Endothelial cell (in vitro differentiated cells): Measurements from ENCODE around the gene SNX5. TPM values are rescaled to one million over a fixed set of nuclear protein-coding genes. Genes with fewer than 3 reads are reported as not detected.

Source experiments
- DNase-seq: peaks from one replicate; pipeline ENCODE4 v3.0.0; 2021; ENCODE audit warnings: low spot score
- H3K27ac Mint-ChIP-seq: one replicate; pipeline ENCODE4 v1.8.0; 2021; ENCODE audit warnings: mixed read lengths, inconsistent platforms; ENCODE audit not compliant: unreplicated experiment
- H3K27me3 Mint-ChIP-seq: one replicate; pipeline ENCODE4 v1.8.0; 2021; ENCODE audit warnings: mild to moderate bottlenecking, moderate library complexity, mixed read lengths, inconsistent platforms; ENCODE audit not compliant: unreplicated experiment
- H3K36me3 Mint-ChIP-seq: one replicate; pipeline ENCODE4 v1.8.0; 2021; ENCODE audit warnings: mild to moderate bottlenecking, low read depth, mixed read lengths, inconsistent platforms; ENCODE audit not compliant: unreplicated experiment
- H3K4me1 Mint-ChIP-seq: one replicate; pipeline ENCODE4 v1.8.0; 2021; ENCODE audit warnings: mild to moderate bottlenecking, mixed read lengths, inconsistent platforms; ENCODE audit not compliant: unreplicated experiment
- H3K4me3 Mint-ChIP-seq: one replicate; pipeline ENCODE4 v1.8.0; 2021; ENCODE audit warnings: mild to moderate bottlenecking, mixed read lengths, inconsistent platforms; ENCODE audit not compliant: unreplicated experiment
- H3K9me3 Mint-ChIP-seq: one replicate; pipeline ENCODE4 v1.8.0; 2021; ENCODE audit warnings: mixed read lengths, inconsistent platforms; ENCODE audit not compliant: unreplicated experiment
- total RNA-seq: library from RNA; stranded (reverse); fragmentation: NEBNext Ultra II Directional; extraction: Animal tissue kit (Norgen Biotek cat#: 25700); gene quantifications from one replicate; pipeline ENCODE4 v1.2.1, GENCODE V29; 2021; ENCODE audit not compliant: unreplicated experiment
- TF ChIP-seq, protein P1 (sequence below): fragments of 200-600 bp; sonication (generic); IDR thresholded peaks from one replicate; pipeline ENCODE4 v1.5.0; 2021; ENCODE audit warnings: antibody characterized with exemption; ENCODE audit not compliant: unreplicated experiment

Gene SNX5
- total RNA-seq, 1 donor from 2014 or later = 61.7 TPM

GRCh38 chr20:17946040-17946439 is 22.6 kb downstream of the SNX5 start:
- DNase-seq = no peak
- H3K27ac Mint-ChIP-seq = no peak overlapping the region
- H3K27me3 Mint-ChIP-seq = peaks cover 3% of the 10 kb centered on the region
- H3K4me1 Mint-ChIP-seq = no peaks in the 10 kb centered on the region
- no peaks in the 10 kb centered on the region for H3K9me3 Mint-ChIP-seq
- H3K36me3 Mint-ChIP-seq = peaks cover 46% of the 10 kb centered on the region
- H3K4me3 Mint-ChIP-seq = no peak overlapping the region
- TF ChIP-seq, protein P1, sequence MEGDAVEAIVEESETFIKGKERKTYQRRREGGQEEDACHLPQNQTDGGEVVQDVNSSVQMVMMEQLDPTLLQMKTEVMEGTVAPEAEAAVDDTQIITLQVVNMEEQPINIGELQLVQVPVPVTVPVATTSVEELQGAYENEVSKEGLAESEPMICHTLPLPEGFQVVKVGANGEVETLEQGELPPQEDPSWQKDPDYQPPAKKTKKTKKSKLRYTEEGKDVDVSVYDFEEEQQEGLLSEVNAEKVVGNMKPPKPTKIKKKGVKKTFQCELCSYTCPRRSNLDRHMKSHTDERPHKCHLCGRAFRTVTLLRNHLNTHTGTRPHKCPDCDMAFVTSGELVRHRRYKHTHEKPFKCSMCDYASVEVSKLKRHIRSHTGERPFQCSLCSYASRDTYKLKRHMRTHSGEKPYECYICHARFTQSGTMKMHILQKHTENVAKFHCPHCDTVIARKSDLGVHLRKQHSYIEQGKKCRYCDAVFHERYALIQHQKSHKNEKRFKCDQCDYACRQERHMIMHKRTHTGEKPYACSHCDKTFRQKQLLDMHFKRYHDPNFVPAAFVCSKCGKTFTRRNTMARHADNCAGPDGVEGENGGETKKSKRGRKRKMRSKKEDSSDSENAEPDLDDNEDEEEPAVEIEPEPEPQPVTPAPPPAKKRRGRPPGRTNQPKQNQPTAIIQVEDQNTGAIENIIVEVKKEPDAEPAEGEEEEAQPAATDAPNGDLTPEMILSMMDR = no peak

DNA sequence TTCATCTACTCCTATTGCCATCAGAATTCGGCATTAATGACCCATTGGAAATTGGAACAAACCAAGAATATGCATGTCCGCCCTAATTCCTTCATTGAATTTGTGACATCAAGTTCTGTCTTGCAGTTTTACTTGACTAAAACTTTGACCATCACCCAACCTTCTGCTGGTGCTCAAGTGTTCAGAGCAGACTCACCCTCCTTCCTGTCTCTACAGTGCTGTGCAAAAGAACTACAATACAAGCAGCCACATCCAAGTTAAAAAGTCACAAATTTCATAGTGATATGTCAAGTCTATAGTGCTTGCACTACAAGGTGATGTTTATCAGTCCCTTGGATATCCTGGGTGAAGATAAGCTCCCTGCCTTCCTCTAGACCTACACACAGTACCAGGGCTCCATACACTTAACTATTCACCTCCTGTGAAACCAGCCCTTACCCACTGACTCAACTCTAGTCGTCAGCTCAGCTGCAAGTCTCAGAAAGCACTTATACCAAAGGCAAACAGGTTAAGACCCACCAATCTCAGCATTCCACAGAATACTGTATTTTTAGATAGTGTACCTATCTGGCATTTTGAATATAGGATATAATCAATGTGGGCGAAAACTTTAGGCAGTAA is 23.6 kb downstream of the SNX5 start:
- no peaks in the 10 kb centered on the region for H3K4me1 Mint-ChIP-seq
- no peaks in the 10 kb centered on the region for H3K9me3 Mint-ChIP-seq
- H3K4me3 Mint-ChIP-seq = no peak overlapping the region
- no peak overlapping the region for H3K27ac Mint-ChIP-seq
- H3K27me3 Mint-ChIP-seq = peaks cover 3% of the 10 kb centered on the region
- H3K36me3 Mint-ChIP-seq = peaks cover 46% of the 10 kb centered on the region
- TF ChIP-seq, protein P1 = no peak
- DNase-seq = no peak

GRCh38 chr20:17943343-17943742 is 25.3 kb downstream of the SNX5 start:
- Mint-ChIP-seq H3K27me3 (peaks cover 3% of the 10 kb centered on the region), H3K4me3 (no peak overlapping the region), H3K4me1 (peaks cover 4% of the 10 kb centered on the region), H3K9me3 (no peaks in the 10 kb centered on the region), H3K36me3 (peaks cover 44% of the 10 kb centered on the region), H3K27ac (no peak overlapping the region)
- no peak for DNase-seq
- TF ChIP-seq, protein P1 = no peak

- Mint-ChIP-seq H3K27ac (no peak overlapping the region), H3K9me3 (no peaks in the 10 kb centered on the region), H3K27me3 (peaks cover 1% of the 10 kb centered on the region), H3K36me3 (peaks cover 32% of the 10 kb centered on the region), H3K4me3 (no peak overlapping the region), H3K4me1 (peaks cover 13% of the 10 kb centered on the region)
- TF ChIP-seq, protein P1 = no peak
- no peak for DNase-seq
These were observed 26.8 kb downstream of the SNX5 start for GRCh38 chr20:17941826-17942196.

GRCh38 chr20:17941087-17941825 is 27.3 kb downstream of the SNX5 start:
- no peak overlapping the region for H3K27ac Mint-ChIP-seq
- TF ChIP-seq, protein P1 = no peak

More at GRCh38 chr20:17941087-17941825, 27.3 kb downstream of the SNX5 start:
- H3K4me1 Mint-ChIP-seq = peaks cover 19% of the 10 kb centered on the region
- no peak for DNase-seq
- H3K9me3 Mint-ChIP-seq = no peaks in the 10 kb centered on the region
- peaks cover 1% of the 10 kb centered on the region for H3K27me3 Mint-ChIP-seq
- no peak overlapping the region for H3K4me3 Mint-ChIP-seq
- H3K36me3 Mint-ChIP-seq = peaks cover 28% of the 10 kb centered on the region
